HEK293 (cell line): Measurements from ENCODE around the gene MANF.

ENCODE experiments used
- CTCF ChIA-PET: fragments of 350-600 bp; formaldehyde crosslinking; extraction: SDS; loops from one replicate; lab custom pipeline; 2021; ENCODE audit warnings: antibody characterized with exemption; lab: Yijun Ruan, JAX
- POLR2A ChIA-PET: fragments of 300-600 bp; formaldehyde crosslinking; extraction: SDS; loops from one replicate; lab custom pipeline; 2020; ENCODE audit warnings: antibody characterized with exemption, inconsistent platforms; lab: Yijun Ruan, JAX
- H3K27ac ChIP-seq: fragments of 200-500 bp; sonication (Bioruptor generic); 2 replicates; pipeline ENCODE4 v1.5.1; 2014; ENCODE audit warnings: low read depth, low read length, control low read depth, inconsistent platforms; ENCODE audit errors: extremely low read depth
- H3K36me3 ChIP-seq, 2 experiments: fragments of 200-500 bp in 1 of 2; sonication (Bioruptor generic) in 1 of 2; 1 replicate in 1 of 2; 2 replicates in 1 of 2; pipeline ENCODE4 v1.5.1; 2014 to 2017; ENCODE audit warnings: inconsistent platforms in 2 of 2, low read length in 2 of 2; ENCODE audit not compliant: control insufficient read depth in 2 of 2, insufficient read depth in 1 of 2
- H3K4me1 ChIP-seq: fragments of 200-500 bp; sonication (Bioruptor generic); 2 replicates; pipeline ENCODE4 v1.5.1; 2014; ENCODE audit warnings: mild to moderate bottlenecking, low read length, inconsistent platforms; ENCODE audit not compliant: control insufficient read depth, insufficient read depth
- H3K4me3 ChIP-seq: 2 replicates; pipeline ENCODE4 v1.5.1; 2011; ENCODE audit warnings: low read depth, mild to moderate bottlenecking, control low read depth, low read length, moderate library complexity
- H3K9me3 ChIP-seq: fragments of 200-500 bp; sonication (Bioruptor generic); 2 replicates; pipeline ENCODE4 v1.5.1; 2014; ENCODE audit warnings: low read depth, low read length, inconsistent platforms; ENCODE audit not compliant: control insufficient read depth, insufficient read depth
- GLIS2 ChIP-seq: fragments of 450-650 bp; formaldehyde crosslinking; IDR thresholded peaks from 2 replicates; pipeline ENCODE4 v1.5.1; 2016; ENCODE audit warnings: missing biosample characterization, missing genetic modification characterization
- PRDM1 ChIP-seq: fragments of 450-650 bp; formaldehyde crosslinking; IDR thresholded peaks from 2 replicates; pipeline ENCODE4; 2016; ENCODE audit warnings: missing biosample characterization, missing genetic modification characterization
- SETDB1 ChIP-seq: IDR thresholded peaks from one replicate; pipeline ENCODE4 v1.6.1; 2017; ENCODE audit warnings: mild to moderate bottlenecking, low read length, moderate library complexity, mixed read lengths; ENCODE audit not compliant: insufficient read length
- TRIM28 ChIP-seq: IDR thresholded peaks from 2 replicates; pipeline ENCODE4 v1.6.1; 2011; ENCODE audit warnings: low read length, control low read depth, borderline replicate concordance
- ZBTB20 ChIP-seq: fragments of 450-650 bp; formaldehyde crosslinking; IDR thresholded peaks from 2 replicates; pipeline ENCODE4 v1.5.1; 2016; ENCODE audit warnings: missing biosample characterization, missing genetic modification characterization
- ZBTB26 ChIP-seq: fragments of 450-650 bp; formaldehyde crosslinking; optimal IDR thresholded peaks from 2 replicates; pipeline ENCODE3; 2016; ENCODE audit warnings: missing biosample characterization, mild to moderate bottlenecking, missing genetic modification characterization
- ZFHX2 ChIP-seq: fragments of 450-650 bp; formaldehyde crosslinking; conservative IDR thresholded peaks from 2 replicates; pipeline ENCODE4 v1.5.1; 2016; ENCODE audit warnings: missing biosample characterization, missing genetic modification characterization
- ZNF157 ChIP-seq: fragments of 450-650 bp; formaldehyde crosslinking; IDR thresholded peaks from 2 replicates; pipeline ENCODE4 v1.5.1; 2016; ENCODE audit warnings: missing biosample characterization, missing genetic modification characterization
- ZNF335 ChIP-seq: fragments of 450-650 bp; formaldehyde crosslinking; conservative IDR thresholded peaks from 2 replicates; pipeline ENCODE4 v1.5.1; 2016; ENCODE audit warnings: missing biosample characterization, missing genetic modification characterization
- ZNF341 ChIP-seq: fragments of 450-650 bp; formaldehyde crosslinking; IDR thresholded peaks from 2 replicates; pipeline ENCODE4; 2016; ENCODE audit warnings: low read depth, missing biosample characterization, missing genetic modification characterization
- ZNF354C ChIP-seq: fragments of 450-650 bp; formaldehyde crosslinking; IDR thresholded peaks from 2 replicates; pipeline ENCODE4 v1.5.1; 2016; ENCODE audit warnings: missing biosample characterization, missing genetic modification characterization, low read depth, borderline replicate concordance
- ZNF664 ChIP-seq: fragments of 450-650 bp; formaldehyde crosslinking; IDR thresholded peaks from 2 replicates; pipeline ENCODE4 v1.5.1; 2016; ENCODE audit warnings: missing biosample characterization, missing genetic modification characterization
- ZNF777 ChIP-seq: fragments of 450-650 bp; formaldehyde crosslinking; IDR thresholded peaks from 2 replicates; pipeline ENCODE4 v1.5.1; 2017; ENCODE audit warnings: missing biosample characterization, missing genetic modification characterization, borderline replicate concordance
- ZXDB ChIP-seq: fragments of 450-650 bp; formaldehyde crosslinking; IDR thresholded peaks from 2 replicates; pipeline ENCODE4 v1.5.1; 2016; ENCODE audit warnings: missing biosample characterization, missing genetic modification characterization
- TF ChIP-seq, protein P1 (sequence below): fragments of 450-650 bp; formaldehyde crosslinking; IDR thresholded peaks from 2 replicates; pipeline ENCODE4 v1.5.1; 2017; ENCODE audit warnings: missing biosample characterization, missing genetic modification characterization
- TF ChIP-seq, protein P2 (sequence below): fragments of 450-650 bp; formaldehyde crosslinking; IDR thresholded peaks from 2 replicates; pipeline ENCODE4 v1.5.1; 2016; ENCODE audit warnings: missing biosample characterization, missing genetic modification characterization

MANF gene

GRCh38 chr3:51391566-51392354 is 6.7 kb downstream of the MANF start:
- peak overlapping the region; percentile 87 for H3K27ac ChIP-seq

GRCh38 chr3:51392355-51393133 is 7.5 kb downstream of the MANF start:
- Histone ChIP-seq H3K27ac (peak overlapping the region; percentile 87; the same call in 1 of the 2 replicates), H3K4me3 (peak overlapping the region; percentile 82), H3K36me3 (peaks cover 0 to 87% of the 10 kb centered on the region in 2 experiments; a peak in 2 of 3 replicates), H3K9me3 (no peaks in the 10 kb centered on the region), H3K4me1 (no peaks in the 10 kb centered on the region; the same call in 1 of the 2 replicates)
- TF ChIP-seq, protein P1, sequence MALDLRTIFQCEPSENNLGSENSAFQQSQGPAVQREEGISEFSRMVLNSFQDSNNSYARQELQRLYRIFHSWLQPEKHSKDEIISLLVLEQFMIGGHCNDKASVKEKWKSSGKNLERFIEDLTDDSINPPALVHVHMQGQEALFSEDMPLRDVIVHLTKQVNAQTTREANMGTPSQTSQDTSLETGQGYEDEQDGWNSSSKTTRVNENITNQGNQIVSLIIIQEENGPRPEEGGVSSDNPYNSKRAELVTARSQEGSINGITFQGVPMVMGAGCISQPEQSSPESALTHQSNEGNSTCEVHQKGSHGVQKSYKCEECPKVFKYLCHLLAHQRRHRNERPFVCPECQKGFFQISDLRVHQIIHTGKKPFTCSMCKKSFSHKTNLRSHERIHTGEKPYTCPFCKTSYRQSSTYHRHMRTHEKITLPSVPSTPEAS (tag by site-specific recombination), result no peak
- TF ChIP-seq ZNF157 (tag by site-specific recombination) (no peak), SETDB1 (peak; percentile 79), ZNF354C (tag by site-specific recombination) (no peak), ZNF664 (tag by site-specific recombination) (no peak), TRIM28 (no peak)
- TF ChIP-seq, protein P2, sequence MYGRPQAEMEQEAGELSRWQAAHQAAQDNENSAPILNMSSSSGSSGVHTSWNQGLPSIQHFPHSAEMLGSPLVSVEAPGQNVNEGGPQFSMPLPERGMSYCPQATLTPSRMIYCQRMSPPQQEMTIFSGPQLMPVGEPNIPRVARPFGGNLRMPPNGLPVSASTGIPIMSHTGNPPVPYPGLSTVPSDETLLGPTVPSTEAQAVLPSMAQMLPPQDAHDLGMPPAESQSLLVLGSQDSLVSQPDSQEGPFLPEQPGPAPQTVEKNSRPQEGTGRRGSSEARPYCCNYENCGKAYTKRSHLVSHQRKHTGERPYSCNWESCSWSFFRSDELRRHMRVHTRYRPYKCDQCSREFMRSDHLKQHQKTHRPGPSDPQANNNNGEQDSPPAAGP (tag by site-specific recombination), result no peak
- CTCF ChIA-PET, result interaction anchor here (0.8 kb wide), 1 partner anchor 290 kb away, joined by 3 read pairs; no protein-coding TSS in a partner anchor
- POLR2A ChIA-PET, result interaction anchor here (1.4 kb wide), 1 partner anchor 1055 kb away, joined by 3 read pairs; no protein-coding TSS in a partner anchor

More at GRCh38 chr3:51391566-51392354, 6.7 kb downstream of the MANF start:
- peak overlapping the region; percentile 82 for H3K4me3 ChIP-seq
- ChIA-PET POLR2A (interaction anchor here (1.4 kb wide), 1 partner anchor 1054 kb away, joined by 3 read pairs; no protein-coding TSS in a partner anchor), CTCF (no interaction called here)
- peak; percentile 56 for TF ChIP-seq ZNF341 (tag by site-specific recombination)
- TF ChIP-seq PRDM1 (tag by site-specific recombination), result no peak
- peak; percentile 27; the same call in 1 of the 2 replicates for TF ChIP-seq GLIS2 (tag by site-specific recombination)
- TF ChIP-seq ZNF335 (tag by site-specific recombination), result peak; percentile 80
- TF ChIP-seq ZBTB20, result peak; percentile 22; the same call in 1 of the 2 replicates
- peak; percentile 32; the same call in 1 of the 2 replicates for TF ChIP-seq ZFHX2 (tag by site-specific recombination)
- TF ChIP-seq ZXDB (tag by site-specific recombination), result peak; percentile 50
- TF ChIP-seq ZNF777 (tag by site-specific recombination), result no peak
- TF ChIP-seq ZBTB26, result peak; percentile 79
- peaks cover 0 to 85% of the 10 kb centered on the region in 2 experiments; a peak in 2 of 3 replicates for H3K36me3 ChIP-seq
- no peaks in the 10 kb centered on the region for H3K9me3 ChIP-seq
- H3K4me1 ChIP-seq, result no peaks in the 10 kb centered on the region; the same call in 1 of the 2 replicates
